Immature natural killer cell (primary cell): ENCODE results near the gene ATG13. TPM values are rescaled to one million over a fixed set of nuclear protein-coding genes. Genes with fewer than 3 reads are reported as not detected.
"Not testable (repeated sequence)": the region's sequence is repeated elsewhere in the genome, so short reads cannot be mapped to it uniquely, and the experiment has no call there.

Experiments
- DNase-seq, 3 donors: peaks; one replicate each; pipeline ENCODE4 v3.0.0; 2022; ENCODE audit warnings: mixed read lengths in 1 of 3
- H3K27ac Mint-ChIP-seq, 6 donors: one replicate each; pipeline ENCODE4 v1.8.0; 2020; ENCODE audit warnings: mixed read lengths in 6 of 6, mild to moderate bottlenecking in 5 of 6, inconsistent platforms in 4 of 6, moderate library complexity in 3 of 6
- H3K27me3 Mint-ChIP-seq, 3 donors: one replicate each; pipeline ENCODE4 v1.8.0; 2020 to 2021; ENCODE audit warnings: low read depth in 3 of 3, mild to moderate bottlenecking in 3 of 3, mixed read lengths in 3 of 3, moderate library complexity in 3 of 3, inconsistent platforms in 1 of 3
- H3K36me3 Mint-ChIP-seq, 3 donors: one replicate each; pipeline ENCODE4 v1.8.0; 2020; ENCODE audit warnings: mixed read lengths in 3 of 3, inconsistent platforms in 2 of 3, mild to moderate bottlenecking in 2 of 3
- H3K4me1 Mint-ChIP-seq, 2 donors: one replicate each; pipeline ENCODE4 v1.8.0; 2020; ENCODE audit warnings: inconsistent platforms in 2 of 2, mild to moderate bottlenecking in 2 of 2, mixed read lengths in 2 of 2, moderate library complexity in 1 of 2
- H3K4me3 Mint-ChIP-seq, 5 donors: one replicate each; pipeline ENCODE4 v1.8.0; 2020; ENCODE audit warnings: mild to moderate bottlenecking in 5 of 5, mixed read lengths in 5 of 5, inconsistent platforms in 3 of 5, moderate library complexity in 3 of 5
- H3K9me3 Mint-ChIP-seq, 6 donors: one replicate each; pipeline ENCODE4 v1.8.0; 2020; ENCODE audit warnings: mild to moderate bottlenecking in 6 of 6, mixed read lengths in 6 of 6, inconsistent platforms in 4 of 6, moderate library complexity in 3 of 6
- polyA plus RNA-seq, 3 donors: library from polyadenylated mRNA; unstranded; fragments of 300-500 nt; fragmentation: Illumina TruSeq; gene quantifications; one replicate each; pipeline ENCODE4 v1.2.3, GENCODE V29; 2021

Gene ATG13
- polyA plus RNA-seq, 3 donors from 2014 or later: 67.4 to 103 (median 100) TPM

- Mint-ChIP-seq H3K27me3 (peaks cover 0 to 3% (median 2%) of the 10 kb centered on the region in 3 donors), H3K27ac (peak overlapping the region in 1 of 6 donors; percentile 16), H3K36me3 (peaks cover 28 to 59% (median 39%) of the 10 kb centered on the region in 3 donors), H3K4me3 (no peak overlapping the region), H3K9me3 (no peaks in the 10 kb centered on the region), H3K4me1 (peaks cover 4 to 9% of the 10 kb centered on the region in 2 donors)
- DNase-seq: no peak
Observed at GRCh38 chr11:46664612-46665011, 47.3 kb downstream of the ATG13 start.

DNA sequence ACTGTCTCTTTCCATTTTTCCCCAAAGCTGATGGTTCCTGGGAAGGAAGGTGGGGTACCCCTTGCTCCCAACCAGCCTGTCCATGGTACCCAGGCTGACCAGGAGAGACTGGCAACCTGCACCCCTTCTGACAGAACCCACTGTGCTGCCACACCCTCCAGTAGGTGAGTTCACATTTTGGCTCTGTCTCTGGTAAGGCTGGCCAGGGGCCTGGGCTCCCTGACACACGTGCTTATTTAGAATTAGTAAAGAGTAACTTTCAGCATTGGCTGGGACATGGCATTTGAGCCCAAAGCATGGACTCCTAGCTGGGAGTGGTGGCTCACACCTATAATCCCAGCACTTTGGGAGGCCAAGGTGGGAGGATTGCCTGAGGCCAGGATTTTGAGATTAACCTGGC, 48.0 kb downstream of the ATG13 start:
- H3K4me1 Mint-ChIP-seq: peaks cover 10 to 14% of the 10 kb centered on the region in 2 donors
- no peak overlapping the region for H3K4me3 Mint-ChIP-seq
- no peaks in the 10 kb centered on the region for H3K9me3 Mint-ChIP-seq
- H3K27me3 Mint-ChIP-seq: peaks cover 0 to 3% (median 2%) of the 10 kb centered on the region in 3 donors
- H3K36me3 Mint-ChIP-seq: peaks cover 25 to 56% (median 35%) of the 10 kb centered on the region in 3 donors
- no peak for DNase-seq
- no peak overlapping the region for H3K27ac Mint-ChIP-seq

DNA sequence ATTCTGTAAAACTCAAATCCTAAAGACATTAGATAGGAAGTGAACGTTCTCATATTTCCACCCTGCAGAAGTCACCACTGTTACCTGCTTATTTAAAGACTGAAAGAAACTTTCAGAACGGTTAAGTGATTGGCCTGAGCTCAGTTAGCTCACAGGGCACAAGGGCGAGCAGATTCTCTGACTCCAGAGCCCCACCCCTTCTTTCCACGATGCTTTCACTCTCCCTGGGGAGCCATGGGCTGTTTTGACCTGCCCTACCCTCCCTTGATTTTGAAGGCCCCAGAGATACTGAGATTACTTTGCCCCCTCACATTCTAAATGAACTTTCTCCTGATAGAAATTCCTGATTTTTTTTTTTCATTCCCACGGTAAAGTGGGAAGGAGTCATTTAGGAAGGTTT, 49.2 kb downstream of the ATG13 start:
- Mint-ChIP-seq H3K27ac (peak overlapping the region in 4 of 6 donors; percentile 29 to 66 (median 48)), H3K9me3 (no peaks in the 10 kb centered on the region), H3K4me3 (no peak overlapping the region), H3K36me3 (peaks cover 25 to 59% (median 40%) of the 10 kb centered on the region in 3 donors), H3K4me1 (peaks cover 21 to 25% of the 10 kb centered on the region in 2 donors), H3K27me3 (peaks cover 0 to 8% (median 7%) of the 10 kb centered on the region in 3 donors)
- no peak for DNase-seq

GRCh38 chr11:46667043-46667481, 49.7 kb downstream of the ATG13 start:
- Mint-ChIP-seq H3K4me3 (no peak overlapping the region), H3K27me3 (peaks cover 0 to 8% (median 7%) of the 10 kb centered on the region in 3 donors), H3K4me1 (peaks cover 27 to 30% of the 10 kb centered on the region in 2 donors), H3K9me3 (no peaks in the 10 kb centered on the region), H3K27ac (peak overlapping the region; percentile 18 to 70 (median 52)), H3K36me3 (peaks cover 25 to 60% (median 40%) of the 10 kb centered on the region in 3 donors)
- DNase-seq: no peak

DNA sequence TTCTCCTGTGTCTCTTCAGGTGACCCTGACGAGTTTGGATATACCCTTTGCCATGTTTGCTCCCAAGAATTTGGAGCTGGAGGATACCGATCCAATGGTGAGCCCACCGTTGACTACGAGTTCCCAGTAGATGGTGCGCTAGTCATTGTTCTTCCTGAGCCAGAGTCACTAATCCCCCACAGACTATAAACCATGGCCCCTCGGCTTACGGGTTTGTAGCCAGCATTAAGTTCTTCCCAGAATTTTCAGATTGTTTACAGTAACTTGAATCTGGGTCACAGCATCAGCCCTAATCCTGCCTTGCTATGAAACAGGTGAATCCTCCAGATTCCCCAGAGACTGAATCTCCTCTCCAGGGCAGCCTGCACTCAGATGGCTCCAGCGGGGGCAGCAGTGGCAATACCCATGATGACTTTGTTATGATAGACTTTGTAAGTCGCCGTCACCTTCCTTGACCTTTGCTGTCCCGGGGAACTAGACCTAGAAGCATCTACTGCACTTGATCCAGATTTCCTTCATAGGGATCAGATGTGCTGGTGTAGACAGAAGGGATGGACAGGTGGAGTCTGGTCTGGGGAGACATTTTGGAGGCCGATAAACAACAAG, 51.2 kb downstream of the ATG13 start:
- Mint-ChIP-seq H3K36me3 (peaks cover 26 to 55% (median 35%) of the 10 kb centered on the region in 3 donors), H3K4me3 (peak overlapping the region in 1 of 5 donors; percentile 29), H3K27me3 (peaks cover 1 to 12% (median 7%) of the 10 kb centered on the region in 3 donors), H3K27ac (peak overlapping the region; percentile 19 to 94 (median 87)), H3K4me1 (peaks cover 42 to 46% of the 10 kb centered on the region in 2 donors), H3K9me3 (no peaks in the 10 kb centered on the region)
- DNase-seq: no peak

GRCh38 chr11:46669711-46670139, 52.4 kb downstream of the ATG13 start:
- H3K27ac Mint-ChIP-seq: peak overlapping the region; percentile 88 to 99 (median 94)
- no peaks in the 10 kb centered on the region for H3K9me3 Mint-ChIP-seq
- H3K27me3 Mint-ChIP-seq: peaks cover 1 to 12% (median 7%) of the 10 kb centered on the region in 3 donors
- DNase-seq: no peak
- H3K36me3 Mint-ChIP-seq: peaks cover 24 to 48% (median 29%) of the 10 kb centered on the region in 3 donors
- H3K4me1 Mint-ChIP-seq: peaks cover 51 to 57% of the 10 kb centered on the region in 2 donors
- H3K4me3 Mint-ChIP-seq: peak overlapping the region; percentile 55 to 73 (median 60)

DNA sequence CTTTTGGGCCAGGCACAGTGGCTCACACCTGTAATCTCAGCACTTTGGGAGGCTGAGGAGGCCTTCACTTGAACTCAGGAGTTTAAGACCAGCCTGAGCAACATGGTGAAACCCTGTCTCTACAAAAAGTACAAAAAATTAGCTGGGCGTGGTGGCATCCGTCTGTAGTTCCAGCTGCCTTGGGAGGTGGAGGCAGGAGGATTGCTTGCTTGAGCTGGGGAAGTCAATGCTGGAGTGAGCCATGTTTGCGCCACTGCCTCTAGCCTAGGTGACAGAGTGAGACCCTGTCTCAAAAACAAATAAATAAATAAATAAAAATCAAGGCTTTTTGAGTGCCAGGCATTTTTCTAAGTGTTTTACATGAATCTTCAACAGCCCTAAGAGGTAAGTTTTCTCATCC, 53.2 kb downstream of the ATG13 start:
- not testable (repeated sequence) for H3K9me3 Mint-ChIP-seq, DNase-seq
- H3K4me3 Mint-ChIP-seq: peak overlapping the region in 4 of 5 donors; percentile 77 to 97 (median 84)
- peaks cover 3 to 12% (median 7%) of the 10 kb centered on the region in 3 donors for H3K27me3 Mint-ChIP-seq
- peaks cover 22 to 46% (median 27%) of the 10 kb centered on the region in 3 donors for H3K36me3 Mint-ChIP-seq
- H3K4me1 Mint-ChIP-seq: peaks cover 59 to 65% of the 10 kb centered on the region in 2 donors
- H3K27ac Mint-ChIP-seq: peak overlapping the region; percentile 88 to 99 (median 94)

- peak overlapping the region; percentile 88 to 99 (median 94) for H3K27ac Mint-ChIP-seq
- peaks cover 69 to 72% of the 10 kb centered on the region in 2 donors for H3K4me1 Mint-ChIP-seq
- peaks cover 13 to 38% (median 17%) of the 10 kb centered on the region in 3 donors for H3K36me3 Mint-ChIP-seq
- H3K9me3 Mint-ChIP-seq: no peaks in the 10 kb centered on the region
- H3K4me3 Mint-ChIP-seq: peak overlapping the region; percentile 77 to 97 (median 84)
- H3K27me3 Mint-ChIP-seq: peaks cover 6 to 11% (median 9%) of the 10 kb centered on the region in 3 donors
- DNase-seq: no peak
Observed at GRCh38 chr11:46671958-46672315, 54.6 kb downstream of the ATG13 start.

GRCh38 chr11:46672381-46672839, 55.1 kb downstream of the ATG13 start:
- peak overlapping the region; percentile 88 to 99 (median 94) for H3K27ac Mint-ChIP-seq
- no peaks in the 10 kb centered on the region for H3K9me3 Mint-ChIP-seq
- DNase-seq: no peak
- peaks cover 71 to 76% of the 10 kb centered on the region in 2 donors for H3K4me1 Mint-ChIP-seq
- peaks cover 7 to 10% (median 9%) of the 10 kb centered on the region in 3 donors for H3K27me3 Mint-ChIP-seq
- H3K4me3 Mint-ChIP-seq: peak overlapping the region; percentile 77 to 97 (median 84)
- peaks cover 16 to 36% (median 17%) of the 10 kb centered on the region in 3 donors for H3K36me3 Mint-ChIP-seq

- H3K36me3 Mint-ChIP-seq: peaks cover 17 to 33% (median 23%) of the 10 kb centered on the region in 3 donors
- H3K4me1 Mint-ChIP-seq: peaks cover 71 to 74% of the 10 kb centered on the region in 2 donors
- H3K27me3 Mint-ChIP-seq: peaks cover 9 to 12% (median 9%) of the 10 kb centered on the region in 3 donors
- H3K9me3 Mint-ChIP-seq: no peaks in the 10 kb centered on the region
- DNase-seq: no peak
- peak overlapping the region in 1 of 5 donors; percentile 18 for H3K4me3 Mint-ChIP-seq
- peak overlapping the region; percentile 86 to 96 (median 92) for H3K27ac Mint-ChIP-seq
Observed at GRCh38 chr11:46673713-46674462, 56.5 kb downstream of the ATG13 start.

DNA sequence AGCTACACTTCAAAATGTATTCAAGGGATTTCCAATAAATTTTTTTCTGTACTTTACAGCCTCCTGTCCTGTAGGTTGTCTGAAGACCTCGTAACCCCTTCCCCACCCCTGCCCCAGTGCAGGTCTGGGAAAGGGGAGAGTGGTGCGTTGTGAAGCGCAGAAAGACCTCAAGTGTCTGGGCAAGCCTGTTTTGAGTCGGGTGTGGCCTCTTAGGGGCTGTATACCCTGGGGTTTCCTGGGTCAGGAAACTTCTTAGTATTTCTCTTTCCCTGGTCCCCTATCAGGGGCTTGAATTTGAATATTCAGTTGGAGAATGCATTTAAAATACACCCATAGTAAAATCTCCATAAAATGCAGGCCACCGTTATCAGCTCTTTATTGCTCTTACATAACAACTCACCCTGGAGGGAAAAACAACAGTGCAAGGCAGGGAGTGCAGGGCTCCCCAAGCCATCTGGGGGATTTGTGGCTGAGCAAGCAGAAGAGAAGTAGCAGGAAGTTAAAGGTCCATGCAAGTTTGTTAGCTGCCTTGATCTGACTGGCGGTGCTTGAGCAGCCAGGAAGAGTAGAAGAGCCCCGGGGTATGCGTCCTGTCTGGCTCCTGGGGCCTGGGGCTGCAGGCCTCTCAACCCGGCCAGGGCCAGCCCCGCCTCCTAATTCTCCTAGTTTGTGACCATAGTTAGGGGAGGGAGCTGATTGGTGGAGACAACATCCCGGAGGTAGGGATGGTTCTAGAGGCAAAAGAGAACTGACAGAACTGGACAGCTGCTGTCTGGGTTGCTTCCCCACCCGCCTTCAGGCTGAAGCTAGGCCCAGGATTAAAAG, 57.3 kb downstream of the ATG13 start:
- H3K27me3 Mint-ChIP-seq: peaks cover 7 to 11% (median 9%) of the 10 kb centered on the region in 3 donors

DNA sequence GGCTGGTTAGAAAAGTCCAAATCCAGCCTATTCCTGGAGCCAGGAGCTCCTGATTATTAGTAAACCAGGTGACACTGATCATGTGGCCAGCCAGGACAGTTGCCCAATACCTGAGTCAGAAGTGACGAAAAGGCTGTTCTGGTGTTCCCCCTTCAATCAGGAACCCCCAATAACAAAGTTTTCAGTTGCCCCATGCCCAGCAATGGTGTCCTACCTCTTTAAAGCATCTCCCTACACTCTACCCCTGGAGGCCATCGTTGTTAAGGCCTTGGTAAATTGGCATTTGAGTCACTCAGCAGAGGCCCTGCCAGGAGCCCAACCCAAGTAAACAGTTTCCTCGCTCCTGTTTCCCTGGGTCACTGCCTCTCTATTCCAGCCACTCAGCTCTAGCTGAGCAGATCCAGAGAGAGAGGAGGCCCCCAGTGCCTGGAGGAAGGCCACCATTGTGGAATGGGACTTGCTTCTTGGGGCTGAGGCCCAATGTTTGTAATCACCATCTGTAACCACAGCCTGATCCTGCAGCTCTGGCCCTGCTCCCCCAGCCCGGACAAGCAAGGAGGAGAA, 58.0 kb downstream of the ATG13 start:
- DNase-seq: no peak
- Mint-ChIP-seq H3K4me3 (peak overlapping the region in 2 of 5 donors; percentile 10 to 26), H3K4me1 (peaks cover 61 to 62% of the 10 kb centered on the region in 2 donors), H3K27ac (peak overlapping the region; percentile 86 to 96 (median 92)), H3K36me3 (peaks cover 9 to 26% (median 16%) of the 10 kb centered on the region in 3 donors), H3K27me3 (peaks cover 7 to 11% (median 9%) of the 10 kb centered on the region in 3 donors), H3K9me3 (no peaks in the 10 kb centered on the region)

More for the DNA sequence above, 57.3 kb downstream of the ATG13 start:
- DNase-seq: peak in 1 of 3 donors; percentile 17
- Mint-ChIP-seq H3K9me3 (no peaks in the 10 kb centered on the region), H3K4me3 (peak overlapping the region; percentile 31 to 64 (median 44)), H3K36me3 (peaks cover 12 to 29% (median 18%) of the 10 kb centered on the region in 3 donors), H3K4me1 (peaks cover 66 to 67% of the 10 kb centered on the region in 2 donors), H3K27ac (peak overlapping the region; percentile 86 to 96 (median 92))
